GM19035 (cell line): ENCODE results near the gene DNAJC28.
A peak's percentile ranks its signal among the peaks of the same experiment; 100 is the strongest.

ENCODE experiments used
- ATAC-seq: cut with Tn5 transposase; IDR thresholded peaks from one replicate; pipeline ENCODE4 v1.9.1; 2021; ENCODE audit not compliant: unreplicated experiment

The DNAJC28 gene

GRCh38 chr21:33441489-33442477 lies 49.7 kb downstream of the DNAJC28 start:
- peak; percentile 70 for ATAC-seq
